ENCODE data around the gene TSPAN4. TPM values are rescaled to one million over a fixed set of nuclear protein-coding genes. Genes with fewer than 3 reads are reported as not detected.

TSPAN4 gene
- polyA plus RNA-seq, 1 donor, result 27.8 TPM

GRCh38 chr11:830295-831117 is 12.1 kb upstream of the TSPAN4 start:
- no peaks in the 10 kb centered on the region for H3K9me3 ChIP-seq (ENCODE audit: control insufficient read depth, low read depth, low read length)
- peaks cover 54% of the 10 kb centered on the region for H3K27me3 ChIP-seq (ENCODE audit: control insufficient read depth, insufficient read depth, low read length)
- WGBS (ENCODE audit: insufficient coverage, low lambda C conversion rate), result no CpG with 5 or more reads among the region's 78 CpGs
- peaks cover 3% of the 10 kb centered on the region for H3K36me3 ChIP-seq (ENCODE audit: control insufficient read depth, insufficient read depth, low read length)
- no peak overlapping the region for H3K27ac ChIP-seq (ENCODE audit: low read length)
- peaks cover 68% of the 10 kb centered on the region for H3K4me1 ChIP-seq (ENCODE audit: control insufficient read depth, insufficient read depth, low read length)
- peak; percentile 79 to 86 for DNase-seq
- H3K4me3 ChIP-seq (ENCODE audit: low read length), result peak overlapping the region; percentile 45

GRCh38 chr11:831118-831864 is 11.4 kb upstream of the TSPAN4 start:
- peaks cover 9% of the 10 kb centered on the region for H3K36me3 ChIP-seq (ENCODE audit: control insufficient read depth, insufficient read depth, low read length)
- H3K4me3 ChIP-seq (ENCODE audit: low read length), result no peak overlapping the region
- DNase-seq, result no peak
- peaks cover 65% of the 10 kb centered on the region for H3K4me1 ChIP-seq (ENCODE audit: control insufficient read depth, insufficient read depth, low read length)
- H3K27me3 ChIP-seq (ENCODE audit: control insufficient read depth, insufficient read depth, low read length), result peaks cover 49% of the 10 kb centered on the region
- H3K9me3 ChIP-seq (ENCODE audit: control insufficient read depth, low read depth, low read length), result no peaks in the 10 kb centered on the region
- no CpG with 5 or more reads among the region's 31 CpGs for WGBS (ENCODE audit: insufficient coverage, low lambda C conversion rate)
- no peak overlapping the region for H3K27ac ChIP-seq (ENCODE audit: low read length)

GRCh38 chr11:831961-832528 is 10.6 kb upstream of the TSPAN4 start:
- no peaks in the 10 kb centered on the region for H3K9me3 ChIP-seq (ENCODE audit: control insufficient read depth, low read depth, low read length)
- DNase-seq, result no peak
- peak overlapping the region; percentile 39 for H3K27ac ChIP-seq (ENCODE audit: low read length)
- peak overlapping the region; percentile 52 for H3K4me3 ChIP-seq (ENCODE audit: low read length)
- no CpG with 5 or more reads among the region's 23 CpGs for WGBS (ENCODE audit: insufficient coverage, low lambda C conversion rate)
- H3K4me1 ChIP-seq (ENCODE audit: control insufficient read depth, insufficient read depth, low read length), result peaks cover 69% of the 10 kb centered on the region
- peaks cover 45% of the 10 kb centered on the region for H3K27me3 ChIP-seq (ENCODE audit: control insufficient read depth, insufficient read depth, low read length)
- H3K36me3 ChIP-seq (ENCODE audit: control insufficient read depth, insufficient read depth, low read length), result peaks cover 17% of the 10 kb centered on the region

GRCh38 chr11:832529-833113 is 10.0 kb upstream of the TSPAN4 start, which contains the start of gene CD151:
TSS of gene CD151 (plus strand) at chr11:832952. CDS start at chr11:836070, 3,118 bp downstream.
- no CpG with 5 or more reads among the region's 67 CpGs for WGBS (ENCODE audit: insufficient coverage, low lambda C conversion rate)
- Histone ChIP-seq H3K4me1 (ENCODE audit: control insufficient read depth, insufficient read depth, low read length) (peaks cover 69% of the 10 kb centered on the region), H3K27ac (ENCODE audit: low read length) (peak within 1 kb of the TSS; percentile 89), H3K9me3 (ENCODE audit: control insufficient read depth, low read depth, low read length) (no peaks in the 10 kb centered on the region), H3K27me3 (ENCODE audit: control insufficient read depth, insufficient read depth, low read length) (peaks cover 41% of the 10 kb centered on the region), H3K4me3 (ENCODE audit: low read length) (peak within 1 kb of the TSS; percentile 85), H3K36me3 (ENCODE audit: control insufficient read depth, insufficient read depth, low read length) (peaks cover 22% of the 10 kb centered on the region)
- peak in 1 of 2 donors; percentile 73 for DNase-seq

GRCh38 chr11:833114-833791 is 9.4 kb upstream of the TSPAN4 start:
- peak overlapping the region; percentile 89 for H3K27ac ChIP-seq (ENCODE audit: low read length)
- no CpG with 5 or more reads among the region's 55 CpGs for WGBS (ENCODE audit: insufficient coverage, low lambda C conversion rate)
- DNase-seq, result peak; percentile 70 to 89

GRCh38 chr11:833849-834311 is 8.8 kb upstream of the TSPAN4 start:
- Histone ChIP-seq H3K4me3 (ENCODE audit: low read length) (peak overlapping the region; percentile 85), H3K9me3 (ENCODE audit: control insufficient read depth, low read depth, low read length) (no peaks in the 10 kb centered on the region), H3K27ac (ENCODE audit: low read length) (peak overlapping the region; percentile 89), H3K27me3 (ENCODE audit: control insufficient read depth, insufficient read depth, low read length) (peaks cover 34% of the 10 kb centered on the region), H3K4me1 (ENCODE audit: control insufficient read depth, insufficient read depth, low read length) (peaks cover 69% of the 10 kb centered on the region), H3K36me3 (ENCODE audit: control insufficient read depth, insufficient read depth, low read length) (peaks cover 33% of the 10 kb centered on the region)
- peak; percentile 79 to 87 for DNase-seq
- WGBS (ENCODE audit: insufficient coverage, low lambda C conversion rate), result no CpG with 5 or more reads among the region's 9 CpGs

More at GRCh38 chr11:833114-833791, 9.4 kb upstream of the TSPAN4 start:
- Histone ChIP-seq H3K36me3 (ENCODE audit: control insufficient read depth, insufficient read depth, low read length) (peaks cover 28% of the 10 kb centered on the region), H3K4me3 (ENCODE audit: low read length) (peak overlapping the region; percentile 85), H3K27me3 (ENCODE audit: control insufficient read depth, insufficient read depth, low read length) (peaks cover 41% of the 10 kb centered on the region), H3K4me1 (ENCODE audit: control insufficient read depth, insufficient read depth, low read length) (peaks cover 69% of the 10 kb centered on the region), H3K9me3 (ENCODE audit: control insufficient read depth, low read depth, low read length) (no peaks in the 10 kb centered on the region)

GRCh38 chr11:834371-835316 is 8.0 kb upstream of the TSPAN4 start:
- Histone ChIP-seq H3K36me3 (ENCODE audit: control insufficient read depth, insufficient read depth, low read length) (peaks cover 41% of the 10 kb centered on the region), H3K4me1 (ENCODE audit: control insufficient read depth, insufficient read depth, low read length) (peaks cover 69% of the 10 kb centered on the region), H3K4me3 (ENCODE audit: low read length) (peak overlapping the region; percentile 85), H3K27me3 (ENCODE audit: control insufficient read depth, insufficient read depth, low read length) (peaks cover 27% of the 10 kb centered on the region), H3K27ac (ENCODE audit: low read length) (peak overlapping the region; percentile 89), H3K9me3 (ENCODE audit: control insufficient read depth, low read depth, low read length) (no peaks in the 10 kb centered on the region)
- WGBS (ENCODE audit: insufficient coverage, low lambda C conversion rate), result no CpG with 5 or more reads among the region's 31 CpGs
- peak; percentile 79 to 87 for DNase-seq

- no peak overlapping the region for H3K27ac ChIP-seq (ENCODE audit: low read length)
- H3K4me1 ChIP-seq (ENCODE audit: control insufficient read depth, insufficient read depth, low read length), result peaks cover 61% of the 10 kb centered on the region
- H3K4me3 ChIP-seq (ENCODE audit: low read length), result no peak overlapping the region
- peaks cover 10% of the 10 kb centered on the region for H3K27me3 ChIP-seq (ENCODE audit: control insufficient read depth, insufficient read depth, low read length)
- H3K36me3 ChIP-seq (ENCODE audit: control insufficient read depth, insufficient read depth, low read length), result peaks cover 56% of the 10 kb centered on the region
- H3K9me3 ChIP-seq (ENCODE audit: control insufficient read depth, low read depth, low read length), result no peaks in the 10 kb centered on the region
- no CpG with 5 or more reads among the region's 14 CpGs for WGBS (ENCODE audit: insufficient coverage, low lambda C conversion rate)
- no peak for DNase-seq
Observed at GRCh38 chr11:836274-836673, 6.4 kb upstream of the TSPAN4 start.

- no CpG with 5 or more reads among the region's 9 CpGs for WGBS (ENCODE audit: insufficient coverage, low lambda C conversion rate)
- no peak overlapping the region for H3K4me3 ChIP-seq (ENCODE audit: low read length)
- peaks cover 60% of the 10 kb centered on the region for H3K4me1 ChIP-seq (ENCODE audit: control insufficient read depth, insufficient read depth, low read length)
- DNase-seq, result no peak
- H3K36me3 ChIP-seq (ENCODE audit: control insufficient read depth, insufficient read depth, low read length), result peaks cover 56% of the 10 kb centered on the region
- peaks cover 6% of the 10 kb centered on the region for H3K27me3 ChIP-seq (ENCODE audit: control insufficient read depth, insufficient read depth, low read length)
- H3K27ac ChIP-seq (ENCODE audit: low read length), result no peak overlapping the region
- no peaks in the 10 kb centered on the region for H3K9me3 ChIP-seq (ENCODE audit: control insufficient read depth, low read depth, low read length)
Observed at GRCh38 chr11:836700-837099, 6.0 kb upstream of the TSPAN4 start.

Measured in large intestine (tissue), 3 donors.